ENCODE measurements around the gene NEDD4L. TPM values are rescaled to one million over a fixed set of nuclear protein-coding genes. Genes with fewer than 3 reads are reported as not detected.

Gene NEDD4L
- total RNA-seq, 1 donor from 2014 or later, result 209 TPM

DNA sequence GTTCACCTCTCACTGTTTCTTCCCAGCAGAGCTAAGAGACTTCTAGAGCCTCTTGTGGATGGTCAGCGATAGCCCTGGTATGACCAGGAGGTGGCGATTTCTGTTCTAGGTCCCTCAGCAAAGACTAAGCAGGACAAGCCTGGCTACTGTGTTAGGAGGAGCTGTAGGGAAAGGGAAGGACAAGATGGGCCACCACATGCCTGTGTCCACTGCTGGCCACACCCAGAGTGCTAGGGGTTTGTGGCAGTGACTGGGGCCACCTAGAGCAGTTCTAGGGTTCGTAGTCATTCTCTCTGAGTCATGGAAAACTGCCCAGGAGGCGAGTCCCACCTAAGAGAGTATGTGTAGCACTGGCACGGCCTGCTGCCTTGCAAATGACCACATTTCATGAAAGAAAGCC is 405.4 kb downstream of the NEDD4L start:
- H3K9me3 Mint-ChIP-seq (ENCODE audit: unreplicated experiment), result no peaks in the 10 kb centered on the region
- no peaks in the 10 kb centered on the region for H3K27me3 Mint-ChIP-seq (ENCODE audit: unreplicated experiment)
- no peak overlapping the region for H3K27ac Mint-ChIP-seq (ENCODE audit: unreplicated experiment)
- TF ChIP-seq, protein P1, sequence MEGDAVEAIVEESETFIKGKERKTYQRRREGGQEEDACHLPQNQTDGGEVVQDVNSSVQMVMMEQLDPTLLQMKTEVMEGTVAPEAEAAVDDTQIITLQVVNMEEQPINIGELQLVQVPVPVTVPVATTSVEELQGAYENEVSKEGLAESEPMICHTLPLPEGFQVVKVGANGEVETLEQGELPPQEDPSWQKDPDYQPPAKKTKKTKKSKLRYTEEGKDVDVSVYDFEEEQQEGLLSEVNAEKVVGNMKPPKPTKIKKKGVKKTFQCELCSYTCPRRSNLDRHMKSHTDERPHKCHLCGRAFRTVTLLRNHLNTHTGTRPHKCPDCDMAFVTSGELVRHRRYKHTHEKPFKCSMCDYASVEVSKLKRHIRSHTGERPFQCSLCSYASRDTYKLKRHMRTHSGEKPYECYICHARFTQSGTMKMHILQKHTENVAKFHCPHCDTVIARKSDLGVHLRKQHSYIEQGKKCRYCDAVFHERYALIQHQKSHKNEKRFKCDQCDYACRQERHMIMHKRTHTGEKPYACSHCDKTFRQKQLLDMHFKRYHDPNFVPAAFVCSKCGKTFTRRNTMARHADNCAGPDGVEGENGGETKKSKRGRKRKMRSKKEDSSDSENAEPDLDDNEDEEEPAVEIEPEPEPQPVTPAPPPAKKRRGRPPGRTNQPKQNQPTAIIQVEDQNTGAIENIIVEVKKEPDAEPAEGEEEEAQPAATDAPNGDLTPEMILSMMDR (IDR thresholded peaks at IDR 0.05; ENCODE audit: partially characterized antibody, unreplicated experiment), result no peak
- no peaks in the 10 kb centered on the region for H3K36me3 Mint-ChIP-seq (ENCODE audit: unreplicated experiment)
- peaks cover 7% of the 10 kb centered on the region for H3K4me1 Mint-ChIP-seq (ENCODE audit: low read depth, unreplicated experiment)
- no peak for DNase-seq
- no peak overlapping the region for H3K4me3 Mint-ChIP-seq (ENCODE audit: unreplicated experiment)

Small RNA genes lying within 50 kb of the gene (microRNA-seq; reads per million reads assigned to microRNA genes)
- not detected for gene MIR3591 (ENCODE audit: unreplicated experiment)

Other genes with a start within 250 kb of the NEDD4L start
- 0.07 TPM for gene ATP8B1, start 240.9 kb upstream of the NEDD4L start, total RNA-seq (ENCODE audit: unreplicated experiment)